Activated T-helper 1 cell treated with anti-CD3 and anti-CD28 coated beads, Interleukin-12 subunit alpha, Interleukin-12 subunit beta, Interleukin-2, Interleukin-4 antibody, amounts not matched to agents 30 ng/mL and 10 ng/mL and 1 ng/mL, durations not matched to agents 14 hours and 24 hours and 36 hours (primary cell): ENCODE results near the gene GOLGA6D. TPM values are rescaled to one million over a fixed set of nuclear protein-coding genes. Genes with fewer than 3 reads are reported as not detected.
"Not testable (repeated sequence)": the region's sequence is repeated elsewhere in the genome, so short reads cannot be mapped to it uniquely, and the experiment has no call there.

Source experiments
- DNase-seq: peaks from one replicate; pipeline ENCODE4 v3.0.0; 2021; ENCODE audit warnings: low spot score
- H3K27ac Mint-ChIP-seq: one replicate; pipeline ENCODE4 v1.8.0; 2021; ENCODE audit warnings: mild to moderate bottlenecking, mixed read lengths
- H3K27me3 Mint-ChIP-seq: one replicate; pipeline ENCODE4 v1.8.0; 2022; ENCODE audit warnings: mild to moderate bottlenecking, moderate library complexity, mixed read lengths; ENCODE audit not compliant: insufficient read depth
- H3K36me3 Mint-ChIP-seq: one replicate; pipeline ENCODE4 v1.8.0; 2021; ENCODE audit warnings: low read depth, mixed read lengths
- H3K4me1 Mint-ChIP-seq: one replicate; pipeline ENCODE4 v1.8.0; 2021; ENCODE audit warnings: low read depth, mixed read lengths
- H3K4me3 Mint-ChIP-seq: one replicate; pipeline ENCODE4 v1.8.0; 2021; ENCODE audit warnings: mild to moderate bottlenecking, moderate library complexity, mixed read lengths
- H3K9me3 Mint-ChIP-seq: one replicate; pipeline ENCODE4 v1.8.0; 2021; ENCODE audit warnings: mixed read lengths
- intact Hi-C: fragments of 100-400 bp; cut with micrococcal nuclease; formaldehyde crosslinking; loops from one replicate; pipeline ENCODE4 v1.15.1; 2024
- total RNA-seq: library from RNA; stranded (reverse); gene quantifications from 2 replicates; pipeline ENCODE4 v1.2.3, GENCODE V29; 2022

GOLGA6D gene
- total RNA-seq, 1 donor from 2014 or later, result not detected

GRCh38 chr15:75300026-75300425, 17.4 kb downstream of the GOLGA6D start:
- not testable (repeated sequence) for H3K4me1 Mint-ChIP-seq, H3K9me3 Mint-ChIP-seq, H3K4me3 Mint-ChIP-seq, H3K27ac Mint-ChIP-seq, H3K36me3 Mint-ChIP-seq, DNase-seq, H3K27me3 Mint-ChIP-seq
- intact Hi-C loops, result loop anchor here (10.0 kb wide), 1 partner anchor 275 kb away; the partner anchor contains the start of gene PPCDC

- no peak overlapping the region for H3K27ac Mint-ChIP-seq
- intact Hi-C loops, result loop anchor here (10.0 kb wide), 1 partner anchor 278 kb away; the partner anchor contains the start of gene PPCDC
- H3K9me3 Mint-ChIP-seq, result no peaks in the 10 kb centered on the region
- H3K4me1 Mint-ChIP-seq, result no peaks in the 10 kb centered on the region
- no peaks in the 10 kb centered on the region for H3K36me3 Mint-ChIP-seq
- no peak overlapping the region for H3K4me3 Mint-ChIP-seq
- peaks cover 24% of the 10 kb centered on the region for H3K27me3 Mint-ChIP-seq
- no peak for DNase-seq
These were observed 19.7 kb downstream of the GOLGA6D start for GRCh38 chr15:75302318-75302717.

DNA sequence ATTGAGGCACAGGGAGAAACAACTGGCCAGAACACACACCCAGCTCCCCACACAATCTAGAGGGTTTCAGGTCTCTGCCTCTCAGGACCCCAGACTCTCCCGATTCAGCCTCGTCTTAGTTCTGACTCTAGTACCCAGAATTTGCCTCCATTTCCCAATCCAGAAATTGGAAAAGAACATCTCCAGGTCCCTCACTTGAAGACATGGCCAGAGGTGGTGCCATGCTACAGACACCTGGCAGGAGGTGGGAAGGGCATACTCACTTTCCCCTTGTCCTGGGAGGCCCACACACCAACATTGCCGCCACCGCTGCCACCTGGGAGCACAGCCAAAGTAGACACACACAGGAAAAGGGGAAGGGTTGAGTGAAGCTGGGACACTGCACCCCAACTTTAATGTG, 20.1 kb downstream of the GOLGA6D start:
- H3K9me3 Mint-ChIP-seq, H3K4me3 Mint-ChIP-seq, DNase-seq, H3K4me1 Mint-ChIP-seq, H3K36me3 Mint-ChIP-seq, H3K27ac Mint-ChIP-seq: not testable (repeated sequence)
- peaks cover 28% of the 10 kb centered on the region for H3K27me3 Mint-ChIP-seq
- intact Hi-C loops, result loop anchor here (10.0 kb wide), 1 partner anchor 278 kb away; the partner anchor contains the start of gene PPCDC

GRCh38 chr15:75306188-75306587, 23.6 kb downstream of the GOLGA6D start:
- no peaks in the 10 kb centered on the region for H3K4me1 Mint-ChIP-seq

DNA sequence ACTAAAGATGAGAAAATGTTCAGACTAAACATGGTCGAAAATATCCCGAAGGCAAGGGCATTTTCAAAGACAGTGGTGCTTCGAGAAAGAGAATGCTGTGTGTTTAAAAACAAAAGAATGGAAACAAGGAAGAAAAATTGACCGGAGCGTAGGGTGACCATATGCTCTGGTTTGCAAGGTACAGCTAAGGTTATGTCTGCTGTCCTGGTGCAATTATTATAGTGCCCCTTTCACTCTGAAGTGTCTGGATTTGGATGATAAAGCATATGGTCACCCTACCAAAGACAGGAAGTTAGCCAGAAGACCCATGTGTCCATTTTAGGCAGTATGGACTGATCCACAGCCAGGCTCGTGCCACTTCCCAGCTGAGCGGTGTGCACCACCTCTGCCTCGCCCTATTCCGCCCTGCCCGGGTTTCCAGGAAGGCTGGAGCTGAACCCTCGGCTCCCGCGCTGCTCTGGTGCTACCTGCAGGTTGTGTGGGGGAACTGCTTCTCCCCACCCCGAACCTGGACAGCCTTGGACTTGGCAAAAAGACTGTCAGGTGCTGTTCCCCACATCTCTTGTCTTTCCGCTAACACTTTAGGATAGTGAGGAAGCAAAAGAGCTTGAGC, 25.2 kb downstream of the GOLGA6D start:
- Mint-ChIP-seq H3K36me3 (no peaks in the 10 kb centered on the region), H3K4me3 (no peak overlapping the region), H3K4me1 (no peaks in the 10 kb centered on the region), H3K27ac (no peak overlapping the region), H3K27me3 (peaks cover 39% of the 10 kb centered on the region), H3K9me3 (no peaks in the 10 kb centered on the region)
- intact Hi-C loops, result loop anchor here (10.0 kb wide), 1 partner anchor 283 kb away; the partner anchor contains the start of gene PPCDC
- no peak for DNase-seq

More at GRCh38 chr15:75306188-75306587, 23.6 kb downstream of the GOLGA6D start:
- intact Hi-C loops, result loop anchor here (10.0 kb wide), 1 partner anchor 281 kb away; the partner anchor contains the start of gene PPCDC
- no peak for DNase-seq
- Mint-ChIP-seq H3K36me3 (no peaks in the 10 kb centered on the region), H3K27me3 (peaks cover 37% of the 10 kb centered on the region), H3K9me3 (no peaks in the 10 kb centered on the region), H3K4me3 (no peak overlapping the region), H3K27ac (no peak overlapping the region)

GRCh38 chr15:75309711-75310110, 27.1 kb downstream of the GOLGA6D start:
- H3K4me3 Mint-ChIP-seq, result no peak overlapping the region

GRCh38 chr15:75312548-75312947, 29.9 kb downstream of the GOLGA6D start:
- intact Hi-C loops, result not testable (repeated sequence)

More at GRCh38 chr15:75309711-75310110, 27.1 kb downstream of the GOLGA6D start:
- Mint-ChIP-seq H3K27ac (no peak overlapping the region), H3K4me1 (no peaks in the 10 kb centered on the region), H3K9me3 (no peaks in the 10 kb centered on the region), H3K27me3 (peaks cover 35% of the 10 kb centered on the region), H3K36me3 (no peaks in the 10 kb centered on the region)
- no peak for DNase-seq
- intact Hi-C loops, result loop anchor here (10.0 kb wide), 1 partner anchor 285 kb away; the partner anchor contains the start of gene PPCDC

DNA sequence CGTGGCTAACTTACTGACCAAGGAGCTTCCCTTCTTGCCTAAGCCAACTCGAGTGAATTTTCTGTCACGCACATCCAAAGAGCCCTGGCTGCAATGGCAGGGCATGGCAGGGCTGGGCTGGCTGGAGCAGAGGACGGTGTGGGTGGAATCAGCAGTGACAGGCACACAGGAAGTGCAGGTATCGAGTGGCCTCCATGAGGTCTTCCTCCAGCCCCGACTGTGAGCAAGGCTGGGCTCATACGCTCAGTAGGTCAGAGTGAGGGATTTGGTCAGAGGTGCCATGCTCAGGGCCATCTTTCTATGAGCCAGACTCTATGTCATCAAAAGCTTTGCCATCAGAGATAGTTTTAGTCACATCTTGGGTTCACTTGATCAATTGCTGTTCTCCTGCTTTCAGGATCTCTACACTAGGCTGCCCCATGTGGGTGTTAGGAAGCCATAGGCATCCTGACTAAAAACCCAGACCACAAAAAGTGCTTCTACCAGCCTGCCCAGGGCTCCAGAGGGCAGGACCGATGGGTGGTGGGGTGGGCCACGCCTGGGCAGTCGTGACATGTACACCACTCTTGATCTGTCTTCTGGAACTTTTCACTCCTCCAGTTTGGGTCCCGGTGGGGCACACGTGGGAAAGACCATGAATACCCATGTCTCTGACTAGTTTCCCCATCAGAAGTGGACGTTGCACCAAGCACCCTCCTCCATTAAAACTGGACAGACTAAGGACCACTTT, 30.6 kb downstream of the GOLGA6D start:
- Mint-ChIP-seq H3K4me1 (no peaks in the 10 kb centered on the region), H3K9me3 (no peaks in the 10 kb centered on the region), H3K4me3 (no peak overlapping the region), H3K27me3 (peaks cover 11% of the 10 kb centered on the region), H3K27ac (no peak overlapping the region), H3K36me3 (no peaks in the 10 kb centered on the region)
- intact Hi-C loops, result no loop called here
- DNase-seq, result no peak

More at GRCh38 chr15:75312548-75312947, 29.9 kb downstream of the GOLGA6D start:
- not testable (repeated sequence) for H3K36me3 Mint-ChIP-seq, H3K4me1 Mint-ChIP-seq, H3K9me3 Mint-ChIP-seq, H3K27ac Mint-ChIP-seq, DNase-seq, H3K4me3 Mint-ChIP-seq
- H3K27me3 Mint-ChIP-seq, result peaks cover 18% of the 10 kb centered on the region

DNA sequence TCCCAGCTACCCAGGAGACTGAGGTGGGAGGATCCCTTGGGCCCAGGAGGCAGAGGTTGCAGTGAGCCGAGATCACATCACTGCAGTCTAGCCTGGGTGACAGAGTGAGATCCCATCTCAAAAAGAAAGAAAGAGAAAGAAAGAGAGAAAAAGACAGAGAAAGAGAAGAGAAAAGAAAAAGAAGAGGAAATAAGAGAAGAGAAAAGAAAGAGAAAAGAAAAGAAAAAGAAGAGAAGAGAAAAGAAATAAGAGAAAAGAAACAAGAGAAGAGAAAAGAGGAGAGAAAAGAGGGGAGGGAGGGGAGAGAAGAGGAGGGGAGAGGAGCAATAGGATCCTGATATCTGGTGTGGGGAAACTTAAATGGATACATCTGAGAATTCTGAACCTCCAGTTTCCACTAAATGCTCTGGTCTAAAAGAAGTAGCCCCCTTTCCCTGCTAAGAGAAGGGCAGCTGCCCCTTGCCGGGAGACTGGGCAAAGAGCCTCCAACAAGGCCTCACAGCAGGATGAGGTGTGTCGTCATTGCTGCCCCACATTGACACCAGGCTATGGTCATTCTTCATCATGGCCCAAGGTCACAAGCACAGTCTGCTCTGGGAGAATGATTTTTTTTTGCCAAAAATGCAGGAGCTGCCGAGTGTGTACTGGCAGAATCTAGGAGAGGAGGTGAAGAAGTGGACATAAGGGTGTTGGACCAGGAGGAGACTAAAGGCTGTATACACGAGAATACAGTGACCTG, 32.1 kb downstream of the GOLGA6D start:
- Mint-ChIP-seq H3K27ac (peak overlapping the region; percentile 16), H3K4me1 (no peaks in the 10 kb centered on the region), H3K36me3 (no peaks in the 10 kb centered on the region), H3K4me3 (no peak overlapping the region), H3K27me3 (peaks cover 10% of the 10 kb centered on the region), H3K9me3 (no peaks in the 10 kb centered on the region)
- intact Hi-C loops, result no loop called here
- no peak for DNase-seq

DNA sequence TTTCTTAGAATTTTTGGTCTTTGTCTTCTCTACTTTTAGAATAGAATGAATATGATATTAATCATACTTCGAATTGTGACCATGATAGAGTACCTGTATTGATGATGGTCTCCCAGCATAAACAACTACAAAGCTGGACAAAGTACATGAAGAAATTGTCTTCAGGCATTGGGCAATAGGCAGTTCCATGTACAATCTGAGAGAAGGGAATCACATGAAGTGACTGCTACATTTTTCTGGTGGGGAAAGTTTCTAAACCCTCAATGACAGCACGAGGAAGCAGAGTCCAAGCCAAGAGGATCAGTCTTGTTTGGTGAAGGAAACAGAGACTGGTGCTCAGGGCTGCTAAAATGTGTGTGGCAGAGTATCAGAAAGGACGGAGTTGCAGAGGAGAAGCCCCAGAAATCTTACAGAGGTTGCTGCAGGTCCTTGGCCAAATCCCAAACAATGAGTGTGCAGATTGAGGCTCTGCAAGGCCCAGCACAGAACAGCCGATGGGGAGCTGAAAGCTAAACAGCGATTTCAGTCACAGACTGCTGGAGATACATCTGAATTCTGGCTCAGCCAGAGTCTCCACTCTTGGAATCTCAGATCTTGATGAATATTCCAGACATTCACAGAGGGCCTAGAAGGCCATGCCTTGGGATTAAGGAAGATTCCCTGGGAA, 36.7 kb downstream of the GOLGA6D start:
- H3K9me3 Mint-ChIP-seq, H3K36me3 Mint-ChIP-seq, DNase-seq, H3K4me1 Mint-ChIP-seq, intact Hi-C loops, H3K4me3 Mint-ChIP-seq, H3K27ac Mint-ChIP-seq: not testable (repeated sequence)
- H3K27me3 Mint-ChIP-seq, result peaks cover 17% of the 10 kb centered on the region

GRCh38 chr15:75321711-75322110, 39.1 kb downstream of the GOLGA6D start:
- intact Hi-C loops, result no loop called here
- DNase-seq, result no peak
- Mint-ChIP-seq H3K4me3 (no peak overlapping the region), H3K27me3 (peaks cover 12% of the 10 kb centered on the region), H3K27ac (no peak overlapping the region), H3K4me1 (no peaks in the 10 kb centered on the region), H3K36me3 (no peaks in the 10 kb centered on the region), H3K9me3 (no peaks in the 10 kb centered on the region)

DNA sequence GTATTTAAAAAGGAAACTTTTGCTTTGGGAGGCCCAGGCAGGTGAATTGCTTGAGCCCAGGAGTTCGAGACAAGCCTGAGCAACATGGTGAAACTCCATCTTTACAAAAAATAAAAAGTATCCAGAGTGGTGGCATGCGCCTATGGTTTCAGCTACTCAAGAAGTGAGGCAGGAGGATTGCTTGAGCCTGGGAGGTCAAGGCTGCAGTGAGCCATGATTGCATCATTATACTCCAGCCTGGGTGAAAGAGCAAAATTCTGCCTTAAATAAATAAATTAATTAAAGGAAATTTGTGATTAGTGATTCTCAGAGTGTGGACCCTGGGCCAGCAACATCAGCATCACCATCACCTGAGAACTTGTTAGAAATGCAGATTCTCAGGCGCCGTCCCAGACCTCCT, 43.3 kb downstream of the GOLGA6D start:
- no peak overlapping the region for H3K27ac Mint-ChIP-seq

More for the DNA sequence above, 43.3 kb downstream of the GOLGA6D start:
- no peak for DNase-seq
- intact Hi-C loops, result no loop called here
- Mint-ChIP-seq H3K9me3 (no peaks in the 10 kb centered on the region), H3K4me3 (no peak overlapping the region), H3K36me3 (no peaks in the 10 kb centered on the region), H3K27me3 (peaks cover 9% of the 10 kb centered on the region), H3K4me1 (no peaks in the 10 kb centered on the region)
